GM21529 (cell line): ENCODE data around the gene PIAS4.

ENCODE experiments used
- ATAC-seq: cut with Tn5 transposase; IDR thresholded peaks from one replicate; pipeline ENCODE4 v1.9.1; 2021; ENCODE audit not compliant: unreplicated experiment

The PIAS4 gene

DNA sequence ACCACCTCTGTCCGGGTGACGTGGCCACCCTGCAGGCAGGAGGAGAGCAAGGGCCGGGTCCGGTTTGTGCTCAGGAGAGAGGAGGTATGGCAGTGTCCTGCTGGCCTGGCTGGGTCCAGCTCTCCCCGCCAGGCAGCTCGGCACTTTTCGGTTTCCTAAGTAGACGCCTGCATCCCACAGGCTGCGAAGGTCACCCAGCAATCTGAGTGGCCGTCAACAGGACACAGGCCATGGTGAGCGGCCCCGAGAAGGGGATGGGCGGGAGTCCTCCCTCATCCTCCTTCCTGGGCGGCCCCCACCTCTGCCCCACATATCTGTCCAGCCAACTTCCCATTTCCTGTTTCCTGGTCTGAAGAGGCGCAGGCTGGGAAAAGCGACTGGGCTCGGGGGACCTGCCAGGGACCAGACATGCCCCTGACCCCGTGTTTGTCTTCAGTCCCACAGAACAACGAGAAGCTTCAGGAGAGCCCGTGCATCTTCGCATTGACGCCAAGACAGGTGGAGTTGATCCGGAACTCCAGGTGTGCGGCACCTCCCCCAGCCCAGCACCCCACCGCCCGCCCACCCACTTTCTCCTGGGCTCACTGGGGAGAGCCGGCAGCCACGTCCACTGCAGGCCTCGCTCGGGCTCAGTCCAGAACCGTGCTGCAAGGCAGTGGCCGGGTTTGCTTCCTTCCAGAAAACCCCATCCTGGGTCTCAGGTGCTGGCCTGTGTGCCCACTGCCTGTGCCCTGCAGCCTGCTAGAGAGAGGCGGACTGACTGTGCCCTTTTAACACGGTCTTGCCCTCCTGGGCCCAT, 16.3 kb downstream of the PIAS4 start:
- no peak for ATAC-seq

DNA sequence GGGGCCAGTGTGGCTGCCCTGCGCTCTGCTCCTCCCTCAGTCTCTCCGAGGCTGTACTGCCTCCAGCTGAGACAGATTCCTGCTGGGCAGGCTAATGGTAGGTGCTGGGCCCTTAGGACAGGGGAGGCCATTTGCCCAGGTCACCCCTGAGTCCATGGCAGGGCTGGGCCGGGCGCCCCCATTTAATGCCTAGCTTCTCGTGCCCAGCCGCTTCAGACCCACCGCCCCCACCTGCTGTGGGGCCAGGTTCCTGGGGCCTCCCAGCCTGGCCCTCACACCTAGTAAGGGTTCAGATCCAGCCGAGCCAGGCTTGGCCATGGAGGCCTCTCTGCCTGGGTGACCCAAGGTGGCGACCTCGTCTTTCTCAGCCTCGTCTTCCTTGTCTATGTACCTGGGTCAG, 17.8 kb downstream of the PIAS4 start:
- no peak for ATAC-seq

DNA sequence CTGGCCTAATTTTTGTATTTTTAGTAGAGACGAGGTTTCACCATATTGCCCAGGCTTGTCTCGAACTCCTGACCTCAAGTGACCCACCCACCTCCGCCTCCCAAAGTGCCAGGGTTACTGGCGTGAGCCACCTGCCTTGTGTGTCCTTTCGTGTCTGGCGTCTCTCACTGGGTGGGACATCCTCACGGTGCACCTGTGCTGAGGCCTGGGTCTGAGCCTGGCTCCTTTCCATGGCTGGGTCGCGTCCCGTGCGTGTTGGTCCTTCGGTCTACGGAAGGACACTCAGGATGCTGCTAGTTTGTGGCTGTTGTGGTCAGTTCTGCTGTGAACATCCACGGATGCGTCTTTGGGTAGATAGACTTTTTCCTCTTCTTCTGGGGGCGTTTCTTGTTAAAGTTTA, 19.6 kb downstream of the PIAS4 start:
- no peak for ATAC-seq

DNA sequence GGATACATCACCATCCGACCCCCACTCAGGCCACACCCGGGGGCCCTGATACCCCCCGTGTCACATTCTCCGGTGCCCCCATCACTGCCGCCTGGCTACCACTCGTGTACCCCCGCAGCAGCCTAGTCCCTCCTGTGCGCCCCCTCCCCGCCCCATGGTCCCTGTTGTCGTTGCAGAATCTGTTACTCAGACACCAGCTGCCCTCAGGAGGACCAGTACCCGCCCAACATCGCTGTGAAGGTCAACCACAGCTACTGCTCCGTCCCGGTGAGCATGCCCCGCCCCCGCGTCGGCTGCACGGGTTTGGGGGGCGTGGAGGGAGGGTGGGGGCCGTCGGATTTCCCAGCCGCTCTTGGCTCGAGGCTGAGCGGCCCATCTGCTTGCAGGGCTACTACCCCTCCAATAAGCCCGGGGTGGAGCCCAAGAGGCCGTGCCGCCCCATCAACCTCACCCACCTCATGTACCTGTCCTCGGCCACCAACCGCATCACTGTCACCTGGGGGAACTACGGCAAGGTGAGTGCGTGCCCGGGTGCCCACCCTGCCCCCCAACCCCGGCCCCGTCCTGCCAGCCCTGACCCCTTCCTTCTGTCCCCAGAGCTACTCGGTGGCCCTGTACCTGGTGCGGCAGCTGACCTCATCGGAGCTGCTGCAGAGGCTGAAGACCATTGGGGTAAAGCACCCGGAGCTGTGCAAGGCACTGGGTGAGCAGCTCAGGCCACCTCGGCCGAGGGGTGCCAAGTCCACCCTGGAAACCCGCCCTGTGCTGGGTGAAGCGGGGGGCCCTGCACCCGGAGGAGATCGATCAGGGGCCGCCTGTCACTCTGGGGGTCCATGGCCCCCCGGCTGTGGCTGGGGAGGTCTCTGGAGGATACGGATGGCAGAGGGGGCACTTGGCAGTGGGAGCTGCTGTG, 21.1 kb downstream of the PIAS4 start:
- no peak for ATAC-seq

DNA sequence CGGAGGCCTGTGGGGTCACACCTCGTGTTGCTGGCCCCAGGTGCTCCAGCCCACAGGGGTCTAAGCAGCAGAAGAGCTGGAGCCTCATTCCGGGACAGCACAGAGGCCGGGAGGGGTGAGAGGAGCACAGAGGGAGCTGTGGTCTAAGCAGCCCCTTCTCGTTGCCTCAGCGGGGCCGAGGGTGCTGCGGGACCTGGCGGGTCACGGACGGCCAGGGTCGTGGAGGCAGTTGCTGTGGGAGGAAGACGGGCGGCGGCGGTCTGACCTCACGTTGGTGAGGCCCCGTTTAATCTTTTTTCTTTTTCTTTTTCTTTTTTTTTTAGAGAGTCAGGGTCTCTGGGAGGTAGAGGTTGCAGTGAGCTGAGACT, 21.7 kb downstream of the PIAS4 start:
- no peak for ATAC-seq

DNA sequence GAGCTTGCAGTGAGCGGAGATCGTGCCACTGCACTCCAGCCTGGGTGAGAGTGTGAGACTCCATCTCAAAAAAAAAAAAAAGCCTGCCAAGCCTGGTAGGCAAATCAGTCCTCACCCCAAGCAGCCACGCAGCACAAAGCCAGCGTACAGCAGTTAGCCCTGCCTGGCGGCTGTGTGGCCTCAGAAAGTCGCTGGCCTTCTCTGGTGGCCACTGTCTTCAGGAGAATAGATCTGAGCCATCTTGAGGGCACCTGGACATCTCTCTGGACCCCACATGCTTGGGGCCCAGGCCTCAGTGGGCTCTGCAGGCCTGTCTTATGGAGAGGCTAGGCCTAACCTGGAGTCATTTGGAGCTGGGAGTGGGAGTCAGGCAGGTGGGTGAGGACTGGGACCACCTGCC, 23.0 kb downstream of the PIAS4 start:
- ATAC-seq = no peak

DNA sequence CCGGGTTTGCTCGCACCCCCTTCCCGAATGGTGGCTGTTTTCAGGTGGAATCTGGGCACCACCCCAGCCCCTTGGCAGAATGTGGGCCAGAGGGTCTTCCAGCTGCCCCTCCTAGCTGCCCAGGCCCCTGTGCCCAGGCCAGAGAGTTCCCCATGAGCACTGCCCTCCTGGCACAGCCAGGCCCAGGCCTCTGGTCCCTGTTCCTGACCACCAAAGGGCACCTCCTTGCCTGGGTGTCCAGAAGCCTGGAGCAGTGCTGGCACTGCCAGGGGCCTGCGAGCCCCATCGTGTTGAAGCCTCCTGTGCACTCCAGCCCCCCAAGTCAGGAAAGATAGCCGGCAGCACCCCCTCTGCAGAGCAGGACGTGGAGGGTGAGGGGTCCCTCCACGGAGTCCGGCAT, 23.4 kb downstream of the PIAS4 start:
- no peak for ATAC-seq

DNA sequence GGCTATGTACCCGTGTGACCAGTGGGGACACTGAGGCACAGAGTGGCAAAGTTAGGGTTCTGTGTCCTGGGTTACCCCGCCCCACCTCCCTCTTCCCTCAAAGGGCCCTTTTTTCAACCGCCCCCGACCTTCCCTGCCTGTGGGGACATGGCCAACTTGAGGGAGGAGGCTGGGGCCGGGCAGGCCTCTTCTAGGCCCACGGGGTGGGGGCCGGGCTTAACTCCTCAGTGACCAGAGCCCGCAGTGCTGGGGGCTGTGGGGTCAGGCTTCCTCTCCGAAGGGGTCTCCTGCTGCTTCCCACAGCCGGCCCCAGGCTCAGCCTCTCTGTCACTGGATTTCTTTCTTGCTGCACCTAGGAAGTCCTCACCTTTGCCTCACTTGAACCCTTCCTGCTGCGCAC, 23.9 kb downstream of the PIAS4 start:
- ATAC-seq = no peak

DNA sequence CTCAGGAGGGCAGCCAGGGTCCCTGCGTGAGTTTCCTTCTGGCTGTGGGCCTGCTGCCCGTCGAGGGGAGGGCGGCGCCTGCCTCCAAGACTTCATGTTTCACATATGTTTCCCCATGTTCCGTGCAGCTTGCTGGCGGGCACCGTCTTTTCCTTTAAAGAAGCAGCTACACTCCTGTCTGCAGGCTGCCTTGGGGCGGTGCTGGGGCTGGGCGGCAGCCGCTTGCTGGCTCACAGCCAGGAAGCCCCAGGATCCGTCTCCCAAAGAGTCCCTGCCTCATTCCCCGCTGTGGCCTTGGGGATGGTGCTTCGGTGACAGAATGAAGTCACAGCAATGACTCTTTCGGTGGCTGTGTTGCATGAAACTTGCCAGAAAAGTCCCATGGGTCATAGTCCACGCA, 24.9 kb downstream of the PIAS4 start:
- no peak for ATAC-seq

DNA sequence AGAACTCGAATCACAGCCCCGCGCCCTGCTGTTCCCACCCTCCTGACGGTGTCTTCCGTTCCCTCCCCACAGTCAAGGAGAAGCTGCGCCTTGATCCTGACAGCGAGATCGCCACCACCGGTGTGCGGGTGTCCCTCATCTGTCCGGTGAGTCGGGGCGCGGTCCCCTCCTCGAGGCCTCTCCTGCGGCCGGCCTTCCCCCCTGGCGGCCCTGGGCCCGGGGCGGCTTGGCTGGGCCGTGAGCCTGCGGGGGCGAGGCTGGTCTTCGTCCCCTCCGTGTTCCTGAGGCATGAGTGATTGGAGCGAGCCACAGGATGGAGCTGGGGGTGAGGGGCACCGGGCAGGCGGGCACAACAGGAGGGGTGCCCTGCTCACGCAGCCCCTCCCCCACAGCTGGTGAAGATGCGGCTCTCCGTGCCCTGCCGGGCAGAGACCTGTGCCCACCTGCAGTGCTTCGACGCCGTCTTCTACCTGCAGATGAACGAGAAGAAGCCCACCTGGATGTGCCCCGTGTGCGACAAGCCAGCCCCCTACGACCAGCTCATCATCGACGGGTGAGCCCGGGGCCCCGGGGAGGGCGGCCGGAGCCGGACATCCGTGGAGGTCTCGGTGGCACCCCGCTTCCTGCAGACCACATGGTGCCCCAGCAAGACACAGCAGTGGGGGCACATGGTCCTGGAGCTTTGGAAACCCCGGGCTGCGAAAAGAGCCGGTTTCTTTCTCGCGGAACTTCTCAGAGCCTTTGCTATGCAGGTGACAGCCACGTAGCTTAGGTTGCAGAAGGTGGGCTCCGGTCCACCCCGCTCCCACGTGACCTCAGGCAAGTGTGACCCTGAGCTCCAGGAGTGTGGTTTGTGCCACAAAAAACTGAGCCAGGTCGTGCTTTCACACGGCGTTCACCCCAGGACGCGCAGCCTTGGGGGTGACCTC, 25.8 kb downstream of the PIAS4 start:
- no peak for ATAC-seq

DNA sequence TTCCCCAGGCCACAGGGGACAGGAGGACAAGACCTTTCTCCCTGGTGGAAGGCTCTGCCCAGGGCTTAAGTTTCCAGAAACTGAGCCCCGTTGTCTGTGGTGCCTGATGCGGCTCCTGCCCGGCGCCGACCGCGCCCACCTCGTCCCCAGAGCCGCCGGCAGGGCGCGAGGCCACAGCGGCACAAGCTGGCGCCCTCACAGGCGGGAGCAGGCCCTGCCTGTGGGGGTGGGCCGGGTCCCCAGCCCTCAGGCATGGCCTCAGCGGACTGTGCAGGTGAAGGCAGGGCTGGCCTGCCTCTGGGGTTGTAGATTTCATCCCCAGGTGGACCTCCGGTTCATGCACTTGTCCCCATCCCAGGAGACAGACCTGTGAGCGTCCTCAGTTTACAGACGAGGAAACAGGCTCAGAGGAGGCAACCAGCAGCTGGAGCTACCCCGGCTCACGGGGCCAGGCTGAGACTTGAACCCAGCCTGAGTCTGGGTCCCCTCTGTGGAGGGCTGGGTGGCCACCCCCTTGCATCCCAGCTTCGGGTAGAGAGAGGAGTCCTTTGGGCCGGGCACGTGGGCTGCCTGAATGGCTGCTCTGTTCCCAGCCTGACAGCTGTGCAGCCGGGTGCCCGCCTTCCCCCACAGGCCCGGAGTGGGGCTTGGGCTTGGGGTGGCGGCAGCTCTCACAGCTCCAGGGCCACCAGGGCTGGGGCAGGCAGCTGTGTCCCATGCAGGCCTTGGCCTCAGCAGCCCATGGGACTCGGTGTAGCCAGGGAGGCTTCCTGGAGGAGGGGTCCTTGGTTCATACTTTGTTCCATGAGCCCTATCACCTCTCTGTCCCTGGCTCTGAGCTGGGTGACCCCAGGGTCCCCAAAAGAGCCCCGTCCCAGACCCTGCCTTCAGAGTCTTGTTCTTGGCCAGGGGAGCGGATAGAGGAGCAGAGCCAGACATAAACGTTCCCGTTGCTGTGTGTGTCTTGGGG, 26.8 kb downstream of the PIAS4 start:
- no peak for ATAC-seq

DNA sequence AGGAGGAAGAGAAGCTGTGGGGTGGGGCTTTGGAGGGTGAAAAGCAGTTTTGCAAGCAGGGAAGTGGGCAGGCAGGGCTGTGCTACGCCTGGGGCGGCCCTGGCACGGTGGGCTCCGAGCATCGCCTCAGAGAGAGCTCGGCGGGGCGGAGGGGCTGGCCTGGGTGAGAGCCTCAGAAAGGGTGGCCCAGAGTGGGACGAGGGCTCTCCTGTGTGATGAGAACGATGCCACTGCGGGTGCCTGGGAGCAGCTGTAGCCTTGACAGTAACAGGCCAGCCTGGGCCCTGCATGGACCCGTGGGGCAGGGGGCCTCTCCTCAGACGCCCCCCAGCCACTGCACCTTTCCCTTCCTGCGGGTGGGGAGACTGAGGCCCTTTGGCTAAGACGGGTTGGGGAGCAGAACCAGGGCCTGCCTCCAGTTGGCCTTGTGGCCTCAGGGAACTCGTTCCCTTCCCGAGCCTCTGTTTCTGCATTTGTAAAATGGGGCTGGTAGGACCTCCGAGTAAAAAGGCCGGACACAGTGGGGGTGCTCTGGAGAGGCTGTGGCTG, 27.6 kb downstream of the PIAS4 start:
- ATAC-seq = no peak

DNA sequence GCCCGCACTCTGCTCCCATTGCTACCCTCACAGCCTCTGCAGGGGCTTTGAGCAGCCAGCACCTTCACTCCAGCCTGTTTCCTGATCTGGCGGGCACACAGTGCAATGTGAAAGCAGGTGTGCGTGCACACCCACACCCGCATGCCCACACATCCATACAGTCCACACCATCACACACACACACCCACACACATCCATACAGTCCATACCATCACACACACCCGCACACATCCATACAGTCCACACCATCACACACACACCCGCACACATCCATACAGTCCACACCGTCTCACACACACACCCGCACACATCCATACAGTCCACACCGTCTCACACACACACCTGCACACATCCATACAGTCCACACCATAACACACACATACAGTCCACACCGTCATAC, 28.0 kb downstream of the PIAS4 start:
- ATAC-seq = no peak

DNA sequence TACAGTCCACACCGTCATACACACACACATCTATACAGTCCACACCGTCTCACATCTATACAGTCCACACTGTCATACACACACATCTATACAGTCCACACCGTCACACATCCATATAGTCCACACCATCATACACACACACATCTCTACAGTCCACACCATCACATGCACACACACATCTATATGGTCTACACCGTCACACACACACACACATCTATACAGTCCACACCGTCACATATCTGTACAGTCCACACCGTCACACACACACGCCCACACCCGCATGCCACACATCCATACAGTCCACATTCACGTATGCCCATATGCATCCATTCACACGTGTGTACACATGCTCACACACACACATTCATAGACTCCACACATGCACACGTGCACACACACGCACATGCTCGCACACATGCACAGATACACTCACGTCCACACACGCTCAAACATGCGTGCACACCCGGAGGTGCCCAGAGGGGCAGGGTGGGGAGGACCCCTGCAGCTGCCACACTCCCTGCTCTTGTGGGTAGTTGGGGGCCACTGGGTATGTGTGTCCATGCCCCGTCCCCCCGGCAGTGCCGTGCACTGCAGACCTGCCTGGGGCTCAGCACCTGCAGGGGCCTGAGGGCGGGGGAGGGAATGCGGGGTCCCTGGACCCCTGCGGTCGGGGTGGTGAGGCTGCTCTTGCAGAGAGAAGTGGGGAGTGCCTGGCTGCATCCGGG, 29.2 kb downstream of the PIAS4 start:
- ATAC-seq = no peak

DNA sequence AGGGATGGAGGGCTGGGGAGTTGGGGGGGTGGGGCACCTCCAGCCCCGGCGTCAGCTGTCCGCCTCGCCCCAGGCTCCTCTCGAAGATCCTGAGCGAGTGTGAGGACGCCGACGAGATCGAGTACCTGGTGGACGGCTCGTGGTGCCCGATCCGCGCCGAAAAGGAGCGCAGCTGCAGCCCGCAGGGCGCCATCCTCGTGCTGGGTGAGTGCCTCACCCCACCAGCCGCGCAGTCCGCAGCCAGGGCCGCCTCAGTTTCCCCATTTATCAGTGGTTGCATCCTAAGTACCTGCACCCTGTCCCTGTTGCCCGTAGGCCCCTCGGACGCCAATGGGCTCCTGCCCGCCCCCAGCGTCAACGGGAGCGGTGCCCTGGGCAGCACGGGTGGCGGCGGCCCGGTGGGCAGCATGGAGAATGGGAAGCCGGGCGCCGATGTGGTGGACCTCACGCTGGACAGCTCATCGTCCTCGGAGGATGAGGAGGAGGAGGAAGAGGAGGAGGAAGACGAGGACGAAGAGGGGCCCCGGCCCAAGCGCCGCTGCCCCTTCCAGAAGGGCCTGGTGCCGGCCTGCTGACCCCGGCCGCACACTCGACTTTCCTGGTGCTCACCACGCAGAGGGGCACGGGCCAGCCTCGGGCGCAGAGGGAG, 29.9 kb downstream of the PIAS4 start:
- ATAC-seq = no peak

DNA sequence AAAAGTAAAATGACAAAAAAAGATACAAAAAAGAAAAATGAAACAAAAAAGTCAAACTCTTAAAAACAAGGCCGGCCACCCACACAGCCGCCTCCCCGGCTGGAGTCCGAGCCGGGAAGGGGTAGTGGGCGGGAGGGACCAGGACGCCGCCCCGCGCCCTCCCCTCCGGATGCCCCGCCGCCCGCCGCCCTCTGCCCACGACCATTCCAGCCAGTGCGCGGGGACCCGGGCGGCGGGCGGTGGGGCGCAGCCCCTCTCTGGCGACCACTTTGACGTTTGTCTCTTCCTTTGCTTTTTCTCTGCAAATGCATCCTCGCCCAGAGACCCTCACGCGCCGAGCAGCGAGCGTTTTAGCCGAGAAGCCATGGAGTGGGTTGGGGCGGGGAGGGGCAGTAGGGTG, 30.5 kb downstream of the PIAS4 start:
- ATAC-seq = no peak

DNA sequence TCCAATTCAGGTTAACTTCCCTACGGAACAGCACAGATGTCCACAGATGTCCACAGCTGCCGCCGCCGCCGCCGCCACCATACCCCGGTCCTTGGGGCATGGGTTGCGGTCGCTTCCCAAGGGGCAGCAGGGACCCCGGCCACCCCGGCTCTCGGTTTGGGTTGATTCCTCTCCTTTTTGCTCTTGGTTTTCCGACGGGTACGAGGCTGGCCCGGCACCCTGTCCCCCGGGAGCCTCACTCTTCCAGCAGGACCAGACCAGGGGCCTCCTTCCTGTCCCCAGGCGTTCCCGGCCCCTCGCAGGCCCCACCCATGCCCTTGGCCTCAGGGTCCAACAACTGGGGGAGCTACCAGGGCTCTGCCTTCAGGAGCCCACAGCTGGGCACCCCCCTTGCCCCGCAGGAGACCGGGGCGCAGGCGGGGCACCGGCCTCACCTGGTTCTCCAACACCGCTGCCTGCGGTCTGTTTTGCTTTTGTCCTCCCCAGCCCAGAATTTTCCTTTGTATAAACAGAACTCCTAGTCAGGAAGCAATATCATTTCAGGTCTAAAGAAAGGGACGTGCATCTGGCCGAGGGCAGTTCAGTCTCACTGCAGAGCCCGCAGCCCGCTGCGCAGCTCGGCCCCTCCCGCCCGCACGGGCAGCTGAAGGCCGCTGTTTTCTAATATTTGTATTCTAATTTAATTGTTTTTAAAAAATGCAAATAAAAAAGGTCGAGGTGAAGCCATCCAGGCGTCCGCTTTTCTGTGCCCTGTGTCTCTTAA, 31.3 kb downstream of the PIAS4 start:
- ATAC-seq = no peak
